Cerebellar nuclear complex (tissue), 1 donor: ENCODE measurements around the gene TAF11L2.
"Not testable (repeated sequence)": the region's sequence is repeated elsewhere in the genome, so short reads cannot be mapped to it uniquely, and the experiment has no call there.

Experiments used
- DNase-seq, 2 experiments: peaks; one replicate each; lab custom pipeline; 2025; lab: John Stamatoyannopoulos, UW

The TAF11L2 gene

DNA sequence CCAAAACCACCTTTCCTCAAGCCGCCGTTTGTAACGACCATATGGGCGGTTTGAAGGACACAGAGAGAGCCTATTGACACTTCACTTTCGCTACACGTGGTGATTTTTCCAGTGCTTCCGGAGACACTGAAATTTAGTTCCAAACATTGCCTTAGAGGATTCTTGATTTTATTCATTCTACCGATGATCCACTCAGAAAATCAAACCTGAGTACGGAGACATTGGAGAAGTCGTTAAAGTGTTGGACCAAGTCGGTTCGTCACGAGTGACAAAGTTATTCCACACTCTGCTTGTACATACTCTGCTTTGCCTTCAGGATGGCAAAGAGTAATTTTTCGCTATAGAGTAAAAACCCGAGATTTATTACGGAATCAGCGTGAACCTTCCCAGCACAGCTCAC lies 28.5 kb downstream of the TAF11L2 start:
- DNase-seq = not testable (repeated sequence)

DNA sequence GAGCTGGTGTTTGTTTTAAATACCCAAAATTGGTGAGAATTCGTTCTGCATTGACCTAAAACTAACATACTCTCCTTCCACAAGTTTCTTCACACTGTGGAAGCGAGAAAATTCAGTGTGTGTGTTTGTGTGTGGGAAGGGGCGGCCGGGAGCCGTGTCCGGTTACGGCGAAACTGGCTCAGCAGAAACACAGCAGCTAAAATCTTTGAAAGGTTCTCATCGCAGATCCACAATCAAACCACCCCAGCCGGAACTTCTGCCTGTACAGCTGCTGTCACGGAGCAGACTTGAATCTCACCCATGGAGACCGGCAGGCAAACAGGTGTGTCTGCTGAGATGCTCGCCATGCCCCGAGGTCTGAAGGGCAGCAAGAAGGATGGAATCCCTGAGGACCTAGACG lies 30.3 kb downstream of the TAF11L2 start, which contains the start of gene TAF11L6:
Gene TAF11L6, plus strand, starts transcription at position 301 of the 400 bp plus-strand sequence.
- DNase-seq = not testable (repeated sequence)
